Testis (tissue), 3 donors: ENCODE data around the gene TAS2R31. TPM values are rescaled to one million over a fixed set of nuclear protein-coding genes. Genes with fewer than 3 reads are reported as not detected.

Experiments
- DNase-seq: peaks from one replicate; pipeline ENCODE4 v3.0.0-alpha.2; 2019
- H3K27ac ChIP-seq, 2 donors: fragments of 200-600 bp; sonication (generic); one replicate each; pipeline ENCODE4 v1.5.1; 2019
- H3K27me3 ChIP-seq: fragments of 200-600 bp; sonication (generic); one replicate; pipeline ENCODE4 v1.5.1; 2019
- H3K36me3 ChIP-seq: fragments of 200-600 bp; sonication (generic); one replicate; pipeline ENCODE4 v1.5.1; 2017; ENCODE audit warnings: low read depth; ENCODE audit errors: missing control alignments
- H3K4me1 ChIP-seq: fragments of 200-600 bp; sonication (generic); one replicate; pipeline ENCODE4 v1.5.1; 2019
- H3K4me3 ChIP-seq, 2 donors: fragments of 200-600 bp; sonication (generic); one replicate each; pipeline ENCODE4 v1.5.1; 2017 to 2019
- H3K9me3 ChIP-seq: fragments of 200-600 bp; sonication (generic); one replicate; pipeline ENCODE4 v1.5.1; 2017
- CTCF ChIP-seq, 3 experiments: fragments of 450-650 bp in 2 of 3; fragments of 200-600 bp in 1 of 3; sonication (generic) in 1 of 3; IDR thresholded peaks; one replicate each; pipeline ENCODE4 v1.5.1; 2016 to 2019; ENCODE audit warnings: antibody characterized with exemption in 3 of 3, mild to moderate bottlenecking in 2 of 3, moderate library complexity in 1 of 3
- POLR2A ChIP-seq: fragments of 450-650 bp; IDR thresholded peaks from one replicate; pipeline ENCODE4 v1.6.1; 2017; ENCODE audit warnings: antibody characterized with exemption, mild to moderate bottlenecking, moderate library complexity
- WGBS, 2 donors: methylation state at CpG; one replicate each; pipeline ENCODE4 v1.1.5; 2018; 5-methylcytosine and 5-hydroxymethylcytosine counted together
- intact Hi-C: fragments of 100-400 bp; cut with DNase I; formaldehyde crosslinking; loops from one replicate; pipeline ENCODE4 v1.15.1; 2023; ENCODE audit warnings: low total_unique reads
- polyA plus RNA-seq: library from polyadenylated mRNA; stranded (reverse); fragments of 350-450 nt; fragmentation: Illumina TruSeq; extraction: RNeasy Lipid Tissue Mini Kit (QIAGEN cat#74804); gene quantifications from one replicate; pipeline ENCODE4 v1.2.3, GENCODE V29; 2014; ENCODE audit warnings: low read depth, low replicate concordance; ENCODE audit not compliant: insufficient read depth
- total RNA-seq, 2 donors: library from RNA; depleted of rRNA; stranded (reverse); fragments of >200 nt; gene quantifications; one replicate each; pipeline ENCODE4 v1.2.3, GENCODE V29; 2016

The TAS2R31 gene
- total and polyA plus RNA-seq, 3 donors from 2014 or later, result 7.7 to 10.3 TPM; not detected in 1

DNA sequence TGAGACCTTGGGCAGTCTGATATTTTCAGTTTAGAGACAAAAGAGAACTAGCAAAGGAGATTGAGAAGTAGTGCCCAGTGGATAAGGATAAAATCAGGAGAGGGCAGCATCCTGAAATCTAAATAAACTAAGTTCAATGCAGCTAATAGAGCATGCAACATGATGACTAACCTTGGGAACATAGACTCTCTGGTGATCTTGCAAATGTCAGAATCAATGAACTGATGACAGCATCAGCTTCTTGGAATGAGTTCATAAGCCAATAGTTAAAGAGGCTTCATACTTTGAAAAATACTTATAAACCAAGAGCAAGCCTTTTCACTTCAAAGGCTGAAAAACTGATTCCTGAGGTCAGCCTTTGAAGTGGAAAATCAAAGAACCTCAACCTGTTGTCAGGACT lies 17.0 kb downstream of the TAS2R31 start:
- no peak for DNase-seq
- Histone ChIP-seq H3K4me1 (no peaks in the 10 kb centered on the region), H3K9me3 (no peaks in the 10 kb centered on the region), H3K4me3 (no peak overlapping the region), H3K27ac (no peak overlapping the region), H3K27me3 (no peaks in the 10 kb centered on the region), H3K36me3 (no peaks in the 10 kb centered on the region)
- no peak for TF ChIP-seq POLR2A
- TF ChIP-seq CTCF (IDR thresholded peaks at IDR 0.05), result no peak
- intact Hi-C loops, result no loop called here

GRCh38 chr12:11007608-11008007 lies 23.6 kb downstream of the TAS2R31 start:
- Histone ChIP-seq H3K36me3 (no peaks in the 10 kb centered on the region), H3K4me1 (no peaks in the 10 kb centered on the region), H3K9me3 (no peaks in the 10 kb centered on the region), H3K4me3 (no peak overlapping the region), H3K27me3 (no peaks in the 10 kb centered on the region), H3K27ac (no peak overlapping the region)
- DNase-seq, result no peak
- 92 to 94% methylated on average over 1 of the region's 1 CpG for WGBS, 2 donors
- TF ChIP-seq CTCF (IDR thresholded peaks at IDR 0.05) (no peak), POLR2A (no peak)
- intact Hi-C loops, result no loop called here

DNA sequence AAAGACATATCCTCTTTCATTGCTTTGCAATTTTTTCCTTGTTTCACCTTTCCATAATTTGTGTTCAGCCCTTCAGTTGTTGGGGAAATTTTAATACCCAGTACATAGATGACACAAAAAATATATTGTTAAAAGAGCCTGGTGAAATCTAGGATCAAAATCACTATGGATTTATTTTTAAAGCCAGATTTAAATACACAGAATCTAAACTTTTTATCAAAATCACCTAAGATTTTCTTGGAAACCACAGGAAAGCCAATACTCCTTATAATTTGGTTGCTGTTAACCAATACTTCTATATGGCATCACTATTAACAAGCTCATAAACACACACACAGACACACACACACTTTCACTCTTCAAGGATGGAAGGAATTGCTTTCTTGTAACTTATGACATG lies 33.0 kb downstream of the TAS2R31 start, which contains the start of gene TAS2R20:
Gene TAS2R20 (minus strand): TSS at position 101 of the 400 bp plus-strand sequence. CDS start 429 bp downstream, outside the sequence.
- intact Hi-C loops, result no loop called here
- Histone ChIP-seq H3K4me3 (no peak within 1 kb of the TSS), H3K27ac (no peak within 1 kb of the TSS), H3K9me3 (no peaks in the 10 kb centered on the region), H3K4me1 (no peaks in the 10 kb centered on the region), H3K36me3 (no peaks in the 10 kb centered on the region), H3K27me3 (no peaks in the 10 kb centered on the region)
- no peak for TF ChIP-seq POLR2A
- TF ChIP-seq CTCF (IDR thresholded peaks at IDR 0.05), result no peak
- DNase-seq, result no peak

- no peak for TF ChIP-seq CTCF (IDR thresholded peaks at IDR 0.05)
- TF ChIP-seq POLR2A, result no peak
- H3K4me1 ChIP-seq, result no peaks in the 10 kb centered on the region
- 89 to 98% methylated on average over 3 of the region's 3 CpGs for WGBS, 2 donors
- no peaks in the 10 kb centered on the region for H3K36me3 ChIP-seq
- H3K27me3 ChIP-seq, result no peaks in the 10 kb centered on the region
- DNase-seq, result no peak
- intact Hi-C loops, result no loop called here
- H3K27ac ChIP-seq, result no peak overlapping the region
- H3K4me3 ChIP-seq, result no peak overlapping the region
- H3K9me3 ChIP-seq, result no peaks in the 10 kb centered on the region
These were observed 36.9 kb downstream of the TAS2R31 start for GRCh38 chr12:10994307-10994706.

- Histone ChIP-seq H3K4me3 (no peak overlapping the region), H3K27me3 (no peaks in the 10 kb centered on the region), H3K4me1 (no peaks in the 10 kb centered on the region), H3K27ac (no peak overlapping the region), H3K9me3 (no peaks in the 10 kb centered on the region), H3K36me3 (no peaks in the 10 kb centered on the region)
- intact Hi-C loops, result no loop called here
- no peak for TF ChIP-seq CTCF (IDR thresholded peaks at IDR 0.05)
- TF ChIP-seq POLR2A, result no peak
- WGBS, 2 donors, result 81 to 90% methylated on average over 2 of the region's 2 CpGs
- no peak for DNase-seq
These were observed 42.1 kb downstream of the TAS2R31 start for GRCh38 chr12:10989107-10989506.
